GM23248 (cell line): ENCODE measurements around the gene ZFX. TPM values are rescaled to one million over a fixed set of nuclear protein-coding genes. Genes with fewer than 3 reads are reported as not detected.

Experiments
- DNase-seq: peaks from one replicate; pipeline ENCODE4 v3.0.0-alpha.2; 2015
- H2AFZ ChIP-seq: fragments of 200-600 bp; sonication (generic); 2 replicates; pipeline ENCODE4 v1.6.1; 2016; ENCODE audit warnings: antibody characterized with exemption
- H3F3A ChIP-seq: fragments of 200-600 bp; sonication (generic); 2 replicates; pipeline ENCODE4 v1.6.1; 2016; ENCODE audit warnings: mild to moderate bottlenecking, antibody characterized with exemption, mixed run types; ENCODE audit not compliant: insufficient read depth
- H3K27ac ChIP-seq: fragments of 200-600 bp; sonication (generic); 2 replicates; pipeline ENCODE4 v1.5.1; 2016; ENCODE audit warnings: mild to moderate bottlenecking
- H3K27me3 ChIP-seq: fragments of 200-600 bp; sonication (generic); replicated peaks from 2 replicates; pipeline ENCODE4 v1.6.1; 2016; ENCODE audit warnings: mild to moderate bottlenecking; ENCODE audit not compliant: insufficient read depth
- H3K36me3 ChIP-seq: fragments of 200-600 bp; sonication (generic); 2 replicates; pipeline ENCODE4 v1.6.1; 2016; ENCODE audit warnings: low read depth, mild to moderate bottlenecking
- H3K4me1 ChIP-seq: fragments of 200-600 bp; sonication (generic); 2 replicates; pipeline ENCODE4 v1.6.1; 2016; ENCODE audit warnings: mild to moderate bottlenecking; ENCODE audit not compliant: insufficient read depth
- H3K4me2 ChIP-seq: fragments of 200-600 bp; sonication (generic); one replicate; pipeline ENCODE4 v1.6.1; 2016; ENCODE audit warnings: mild to moderate bottlenecking; ENCODE audit not compliant: unreplicated experiment
- H3K4me3 ChIP-seq: fragments of 200-600 bp; sonication (generic); 2 replicates; pipeline ENCODE4 v1.5.1; 2016; ENCODE audit warnings: mild to moderate bottlenecking
- H3K79me2 ChIP-seq: fragments of 200-600 bp; sonication (generic); 2 replicates; pipeline ENCODE4 v1.6.1; 2016; ENCODE audit warnings: mild to moderate bottlenecking; ENCODE audit not compliant: insufficient read depth
- H3K9ac ChIP-seq: fragments of 200-600 bp; sonication (generic); 2 replicates; pipeline ENCODE4 v1.6.1; 2016; ENCODE audit warnings: mild to moderate bottlenecking
- H3K9me2 ChIP-seq: fragments of 200-600 bp; sonication (generic); 2 replicates; pipeline ENCODE4 v1.6.1; 2016; ENCODE audit warnings: mixed run types, mild to moderate bottlenecking, moderate library complexity; ENCODE audit not compliant: insufficient read depth
- H3K9me3 ChIP-seq: fragments of 200-600 bp; sonication (generic); one replicate; pipeline ENCODE4 v1.6.1; 2017; ENCODE audit warnings: low read depth
- H4K20me1 ChIP-seq: fragments of 200-600 bp; sonication (generic); 2 replicates; pipeline ENCODE4 v1.6.0; 2016; ENCODE audit not compliant: insufficient read depth
- EZH2 ChIP-seq: fragments of 200-600 bp; sonication (generic); IDR thresholded peaks from 2 replicates; pipeline ENCODE4 v1.6.1; 2018; ENCODE audit warnings: antibody characterized with exemption, mild to moderate bottlenecking; ENCODE audit not compliant: insufficient read depth, poor library complexity, severe bottlenecking
- EZH2phosphoT487 ChIP-seq: fragments of 200-600 bp; sonication (generic); IDR thresholded peaks from 2 replicates; pipeline ENCODE4 v1.6.1; 2018; ENCODE audit warnings: antibody characterized with exemption, moderate library complexity, mild to moderate bottlenecking, low read depth; ENCODE audit not compliant: insufficient read depth
- WGBS, 2 experiments: methylation state at CpG; one replicate each; pipeline ENCODE4 v1.1.6; 2015 to 2017; ENCODE audit warnings: low lambda C conversion rate in 2 of 2, low coverage in 1 of 2; ENCODE audit errors: missing lambda C conversion rate in 2 of 2; 5-methylcytosine and 5-hydroxymethylcytosine counted together
- in situ Hi-C: fragments of 300-500 bp; cut with MboI; formaldehyde crosslinking; loops from 2 replicates; pipeline ENCODE4 v1.15.0; 2020
- polyA plus RNA-seq: library from polyadenylated mRNA; unstranded; fragments of >200 nt; fragmentation: Nextera tagmentation; extraction: Ambion mirVana; gene quantifications from 2 replicates; pipeline ENCODE4 v1.2.1, GENCODE V29; 2016
- total RNA-seq: library from RNA; depleted of rRNA; stranded (reverse); fragments of >200 nt; shearing (Covaris generic); gene quantifications from 2 replicates; pipeline ENCODE4 v1.2.3, GENCODE V29; 2014

The ZFX gene
- total and polyA plus RNA-seq, 2 experiments from 2014 or later: 19.6 to 24.1 TPM

DNA sequence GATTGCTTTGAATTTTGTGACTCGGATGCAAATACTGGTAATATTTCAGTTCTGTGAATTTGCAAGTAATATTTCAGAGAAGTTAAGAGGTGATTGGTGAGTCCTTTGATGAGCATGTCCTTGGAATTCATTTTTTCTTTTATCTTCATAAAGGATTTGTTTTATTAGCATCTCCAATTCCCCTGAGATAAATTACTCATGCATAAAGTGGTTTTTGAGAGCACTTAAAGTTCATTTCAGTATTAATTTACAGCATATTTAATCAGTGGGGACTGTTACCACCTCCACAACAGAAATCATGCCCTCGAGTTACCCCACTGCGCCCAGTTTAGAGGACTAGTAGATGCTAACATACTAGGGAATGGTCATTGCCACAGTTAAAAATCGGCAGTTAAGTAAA, 65.0 kb downstream of the ZFX start:
- Histone ChIP-seq H3K27ac (no peak overlapping the region), H3F3A (no peaks in the 10 kb centered on the region), H3K4me2 (no peak overlapping the region), H3K9ac (no peak overlapping the region), H2AFZ (no peak overlapping the region), H3K36me3 (peaks cover 19% of the 10 kb centered on the region), H3K9me2 (no peaks in the 10 kb centered on the region), H3K79me2 (peaks cover 37% of the 10 kb centered on the region), H3K4me3 (no peak overlapping the region), H3K9me3 (no peaks in the 10 kb centered on the region), H4K20me1 (no peaks in the 10 kb centered on the region), H3K4me1 (no peaks in the 10 kb centered on the region), H3K27me3 (no peaks in the 10 kb centered on the region)
- no peak for DNase-seq
- no peak for TF ChIP-seq EZH2
- no peak for TF ChIP-seq EZH2phosphoT487
- in situ Hi-C loops: no loop called here
- WGBS, 2 experiments: 76 to 83% methylated on average over 4 of the region's 4 CpGs

DNA sequence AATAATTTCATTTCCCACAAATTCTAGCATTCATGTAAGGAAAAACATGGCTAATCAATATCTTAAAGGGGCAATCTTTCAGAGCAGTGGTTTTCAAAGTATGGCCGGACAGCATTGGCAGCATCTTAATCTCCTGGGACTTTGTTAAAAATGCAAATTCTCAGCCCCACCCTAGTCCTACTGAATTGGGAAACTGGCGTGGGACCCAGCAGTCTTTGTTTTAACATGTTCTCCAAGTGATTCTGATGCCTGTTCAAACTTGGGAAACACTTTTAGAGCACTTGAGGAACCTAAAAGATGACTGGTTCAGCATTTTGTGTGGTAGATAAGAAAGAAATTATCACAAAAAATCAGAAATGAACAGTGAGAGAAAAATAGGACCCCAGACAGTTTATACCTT, 65.7 kb downstream of the ZFX start:
- no peak overlapping the region for H2AFZ ChIP-seq
- WGBS, 2 experiments: 48 to 55% methylated on average over 2 of the region's 2 CpGs
- H3K27ac ChIP-seq: no peak overlapping the region
- H3K36me3 ChIP-seq: peaks cover 16% of the 10 kb centered on the region
- H3K9ac ChIP-seq: no peak overlapping the region
- no peaks in the 10 kb centered on the region for H3F3A ChIP-seq
- H3K9me3 ChIP-seq: no peaks in the 10 kb centered on the region
- no peaks in the 10 kb centered on the region for H4K20me1 ChIP-seq
- H3K4me2 ChIP-seq: no peak overlapping the region
- in situ Hi-C loops: no loop called here
- no peaks in the 10 kb centered on the region for H3K27me3 ChIP-seq
- TF ChIP-seq EZH2phosphoT487: no peak
- TF ChIP-seq EZH2: no peak
- DNase-seq: no peak
- no peak overlapping the region for H3K4me3 ChIP-seq
- H3K79me2 ChIP-seq: peaks cover 30% of the 10 kb centered on the region
- no peaks in the 10 kb centered on the region for H3K4me1 ChIP-seq
- no peaks in the 10 kb centered on the region for H3K9me2 ChIP-seq

DNA sequence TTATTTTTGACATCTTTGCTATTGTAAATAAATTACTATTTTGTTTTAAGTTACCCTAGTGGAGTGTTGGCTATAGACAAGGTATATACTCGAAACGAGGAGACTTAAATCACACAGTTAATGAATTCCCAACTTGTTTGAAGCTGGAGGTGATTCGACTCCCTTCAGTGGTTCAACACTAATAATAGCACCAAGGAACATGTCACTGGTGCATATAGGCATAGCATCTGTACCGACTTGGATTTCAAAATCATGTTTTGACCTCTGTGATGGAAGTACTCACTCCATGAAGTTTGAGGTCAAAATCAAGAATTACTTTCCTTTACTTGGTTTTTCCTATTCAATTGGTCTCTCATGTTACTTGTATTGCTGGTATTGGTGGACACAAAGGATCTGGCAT, 66.5 kb downstream of the ZFX start:
- 95 to 96% methylated on average over 4 of the region's 4 CpGs for WGBS, 2 experiments
- no peaks in the 10 kb centered on the region for H3K9me3 ChIP-seq
- H3K4me2 ChIP-seq: no peak overlapping the region
- H3F3A ChIP-seq: no peaks in the 10 kb centered on the region; the same call in 1 of the 2 replicates
- H3K36me3 ChIP-seq: peaks cover 10% of the 10 kb centered on the region
- H3K27me3 ChIP-seq: no peaks in the 10 kb centered on the region
- DNase-seq: no peak
- no peaks in the 10 kb centered on the region for H3K4me1 ChIP-seq
- TF ChIP-seq EZH2: no peak
- TF ChIP-seq EZH2phosphoT487: no peak
- H3K4me3 ChIP-seq: no peak overlapping the region
- H3K79me2 ChIP-seq: peaks cover 29% of the 10 kb centered on the region
- no peak overlapping the region for H2AFZ ChIP-seq
- no peak overlapping the region for H3K9ac ChIP-seq
- H3K9me2 ChIP-seq: no peaks in the 10 kb centered on the region
- no peaks in the 10 kb centered on the region for H4K20me1 ChIP-seq
- in situ Hi-C loops: no loop called here
- H3K27ac ChIP-seq: no peak overlapping the region

DNA sequence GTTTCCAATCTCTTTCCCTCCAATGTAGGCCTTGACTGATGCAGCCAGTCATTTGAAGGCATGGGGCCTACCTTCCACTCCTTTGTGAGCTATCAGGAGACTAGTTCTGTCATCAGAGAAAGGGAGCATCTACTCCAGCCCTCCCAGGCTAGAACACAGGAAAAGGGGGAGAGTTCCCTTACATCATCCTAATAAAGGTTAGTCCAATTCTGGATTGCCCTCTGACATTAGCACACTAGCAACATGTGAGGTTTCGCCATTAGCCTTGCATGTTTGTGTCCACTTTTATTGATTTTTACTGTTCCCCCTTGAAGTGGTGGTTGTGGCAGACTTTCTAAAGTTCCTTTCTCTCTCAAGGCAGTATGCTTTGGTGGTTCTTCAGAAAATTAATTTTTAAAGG, 67.3 kb downstream of the ZFX start:
- Histone ChIP-seq H3K9me3 (no peaks in the 10 kb centered on the region), H4K20me1 (no peaks in the 10 kb centered on the region)
- 100% methylated on average over 1 of the region's 1 CpG for WGBS, 2 experiments

DNA sequence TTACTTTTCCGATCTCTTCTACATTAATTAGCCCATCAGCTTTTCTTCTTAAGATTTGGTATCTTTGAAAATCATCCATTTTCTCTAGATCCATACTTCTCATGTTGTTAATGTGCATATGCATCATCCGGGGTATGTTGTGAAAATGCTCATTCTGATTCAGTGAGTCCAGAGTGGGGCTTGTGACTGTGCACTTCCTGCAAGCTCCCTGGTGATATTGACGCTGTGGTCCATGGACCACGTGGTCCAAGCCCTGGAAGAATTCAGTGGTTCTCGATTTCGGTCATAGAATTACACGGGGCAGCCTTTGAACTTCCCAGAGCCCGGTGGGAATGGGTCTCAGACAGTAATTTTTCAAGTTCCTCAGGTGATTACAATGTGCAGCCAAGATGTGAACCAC, 69.8 kb downstream of the ZFX start:
- Histone ChIP-seq H3K4me3 (no peak overlapping the region), H3K27ac (no peak overlapping the region), H3F3A (no peaks in the 10 kb centered on the region; the same call in 1 of the 2 replicates), H2AFZ (no peak overlapping the region), H3K9me3 (no peaks in the 10 kb centered on the region), H3K4me1 (no peaks in the 10 kb centered on the region), H4K20me1 (no peaks in the 10 kb centered on the region), H3K9me2 (no peaks in the 10 kb centered on the region), H3K4me2 (no peak overlapping the region), H3K9ac (no peak overlapping the region), H3K79me2 (peaks cover 5% of the 10 kb centered on the region; the same call in 1 of the 2 replicates), H3K36me3 (no peaks in the 10 kb centered on the region), H3K27me3 (no peaks in the 10 kb centered on the region)
- no peak for DNase-seq
- TF ChIP-seq EZH2phosphoT487 (no peak), EZH2 (no peak)
- in situ Hi-C loops: no loop called here
- WGBS, 2 experiments: 87 to 89% methylated on average over 7 to 8 of the region's 8 CpGs

More for the DNA sequence above, 67.3 kb downstream of the ZFX start:
- no peak for DNase-seq
- TF ChIP-seq EZH2phosphoT487 (no peak), EZH2 (no peak)
- Histone ChIP-seq H3F3A (no peaks in the 10 kb centered on the region; the same call in 1 of the 2 replicates), H3K36me3 (peaks cover 3% of the 10 kb centered on the region; the same call in 1 of the 2 replicates), H3K4me3 (no peak overlapping the region), H2AFZ (no peak overlapping the region), H3K9me2 (no peaks in the 10 kb centered on the region), H3K27ac (no peak overlapping the region), H3K9ac (no peak overlapping the region), H3K27me3 (no peaks in the 10 kb centered on the region), H3K4me2 (no peak overlapping the region), H3K4me1 (no peaks in the 10 kb centered on the region), H3K79me2 (peaks cover 24% of the 10 kb centered on the region)
- in situ Hi-C loops: no loop called here
